PFSK-1 (cell line): ENCODE results near the gene IGSF21.

Source experiments
- FOXP2 ChIP-seq: optimal IDR thresholded peaks from 2 replicates; pipeline ENCODE3; 2011; ENCODE audit warnings: borderline replicate concordance, control low read depth, inconsistent platforms; ENCODE audit not compliant: insufficient read depth; ENCODE audit errors: extremely low read length, extremely low read depth
- POLR2AphosphoS5 ChIP-seq: IDR thresholded peaks from 2 replicates; pipeline ENCODE4 v1.6.1; 2012; ENCODE audit warnings: low read depth, mild to moderate bottlenecking, control low read depth, low read length, moderate library complexity
- REST ChIP-seq, 2 experiments: IDR thresholded peaks; 2 replicates each; pipeline versions ENCODE4 v1.6.1 to v1.8.0; 2011 to 2012; ENCODE audit warnings: low read depth in 2 of 2, low read length in 2 of 2, control low read depth in 1 of 2, inconsistent platforms in 1 of 2, mild to moderate bottlenecking in 1 of 2, moderate library complexity in 1 of 2; ENCODE audit not compliant: insufficient read depth in 1 of 2
- SIN3A ChIP-seq: IDR thresholded peaks from 2 replicates; pipeline ENCODE4 v1.6.1; 2012; ENCODE audit warnings: mild to moderate bottlenecking, low read length, moderate library complexity, borderline replicate concordance; ENCODE audit not compliant: insufficient read depth
- TAF1 ChIP-seq: IDR thresholded peaks from 2 replicates; pipeline ENCODE4 v1.6.1; 2012; ENCODE audit warnings: low read length, control low read depth, borderline replicate concordance; ENCODE audit not compliant: insufficient read depth

Gene IGSF21

DNA sequence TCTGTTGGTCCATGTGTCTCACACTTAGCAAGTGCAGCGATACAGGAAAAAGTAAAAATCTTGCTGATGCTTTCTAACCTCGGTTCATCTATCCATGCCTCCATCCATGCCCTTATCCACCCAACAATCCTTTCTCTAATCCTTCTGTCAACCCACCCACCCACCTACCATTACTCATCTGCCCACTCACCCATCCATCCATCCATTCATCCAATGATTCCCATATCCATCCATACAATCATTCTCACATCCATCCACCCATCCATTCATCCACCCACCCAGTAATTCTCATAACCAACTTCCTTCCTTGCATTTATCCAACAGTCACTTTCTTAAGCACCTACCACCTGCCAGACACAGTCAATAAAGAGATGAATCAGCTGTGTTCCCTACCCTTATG, 6.1 kb upstream of the IGSF21 start:
- no peak for TF ChIP-seq TAF1
- TF ChIP-seq FOXP2 = no peak
- no peak for TF ChIP-seq POLR2AphosphoS5
- TF ChIP-seq SIN3A = no peak
- TF ChIP-seq REST (IDR thresholded peaks at IDR 0.05; ENCODE audit: insufficient read depth in 1 of 2, low read depth in 2 of 2, low read length in 2 of 2) = no peak

DNA sequence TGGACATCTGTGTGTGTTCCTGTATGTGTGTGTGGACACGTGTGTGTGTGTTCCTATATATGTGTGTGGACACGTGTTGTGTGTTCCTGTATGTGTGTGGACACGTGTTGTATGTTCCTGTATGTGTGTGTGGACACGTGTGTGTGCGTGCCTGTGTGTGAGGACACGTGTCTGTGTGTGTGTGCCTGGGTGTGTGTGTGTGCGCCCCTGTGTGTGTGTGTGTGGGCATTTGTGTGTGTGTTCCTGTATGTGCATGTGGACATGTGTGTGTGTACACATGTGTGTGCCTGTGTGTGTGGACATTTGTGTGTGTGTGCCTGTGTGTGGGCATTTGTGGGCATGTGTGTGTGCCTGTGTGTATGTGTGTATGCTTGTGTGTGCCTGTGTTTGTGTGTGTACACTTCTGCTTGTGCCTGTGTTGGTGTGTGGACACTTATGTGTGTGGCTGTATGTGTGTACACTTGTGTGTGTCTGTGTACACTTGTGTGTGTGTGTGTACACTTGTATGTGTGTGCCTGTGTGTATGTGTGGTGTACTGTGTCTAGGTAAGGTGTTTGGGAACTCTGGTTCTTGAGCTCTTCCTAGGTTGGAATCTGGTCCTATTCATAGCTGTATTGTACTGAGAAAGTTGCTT, 3.7 kb upstream of the IGSF21 start:
- TF ChIP-seq REST (IDR thresholded peaks at IDR 0.05; ENCODE audit: insufficient read depth in 1 of 2, low read depth in 2 of 2, low read length in 2 of 2) = no peak

DNA sequence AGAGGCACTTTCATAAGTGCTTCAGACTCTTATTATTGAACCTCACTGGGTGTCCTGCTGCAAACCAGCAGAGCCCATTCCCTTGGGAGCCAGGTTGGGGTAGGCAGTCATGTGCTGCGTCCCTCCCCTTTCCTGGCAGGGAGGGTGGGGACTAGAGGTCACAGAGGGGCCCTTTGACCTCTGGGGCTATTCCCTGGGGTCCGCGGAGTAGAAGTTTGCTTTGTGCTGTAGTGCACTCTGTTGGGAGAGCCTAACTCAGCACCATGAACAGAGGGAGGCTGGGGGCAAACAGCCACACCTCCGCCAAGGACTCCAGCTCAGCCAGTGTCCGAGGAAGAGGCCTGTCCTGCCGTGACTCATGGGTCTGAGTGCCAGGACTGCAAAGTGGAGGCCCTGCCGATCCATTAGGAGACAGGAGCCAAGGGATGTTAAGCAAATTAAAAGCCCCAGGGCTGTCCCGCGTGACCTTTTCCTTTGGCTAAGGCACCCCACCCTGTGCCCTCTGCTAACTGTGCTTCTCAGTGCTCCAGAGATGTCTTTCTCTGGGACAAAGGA, 3.0 kb upstream of the IGSF21 start:
- TF ChIP-seq FOXP2 = no peak

GRCh38 chr1:18105196-18105595, 2.4 kb upstream of the IGSF21 start:
- no peak for TF ChIP-seq FOXP2
- TF ChIP-seq REST (IDR thresholded peaks at IDR 0.05; ENCODE audit: insufficient read depth in 1 of 2, low read depth in 2 of 2, low read length in 2 of 2) = no peak
- TF ChIP-seq TAF1 = no peak
- TF ChIP-seq SIN3A = no peak
- no peak for TF ChIP-seq POLR2AphosphoS5

GRCh38 chr1:18108299-18109057, 880 bp downstream of the IGSF21 start:
- no peak for TF ChIP-seq TAF1

GRCh38 chr1:18109058-18109755, 1.6 kb downstream of the IGSF21 start:
- TF ChIP-seq SIN3A (no peak), REST (IDR thresholded peaks at IDR 0.05; ENCODE audit: insufficient read depth in 1 of 2, low read depth in 2 of 2, low read length in 2 of 2) (no peak), FOXP2 (no peak), TAF1 (no peak), POLR2AphosphoS5 (no peak)
